Esophagus muscularis mucosa (tissue), 3 donors: ENCODE results near the gene CD101.

Experiments
- POLR2A ChIP-seq: fragments of 450-650 bp; IDR thresholded peaks from one replicate; pipeline ENCODE4 v1.6.1; 2017; ENCODE audit warnings: antibody characterized with exemption, moderate library complexity, mild to moderate bottlenecking, low read depth
- TF ChIP-seq, protein P1 (sequence below), 3 experiments: fragments of 200-600 bp in 2 of 3; fragments of 450-650 bp in 1 of 3; sonication (generic) in 2 of 3; IDR thresholded peaks; one replicate each; pipeline ENCODE4 v1.5.1; 2017 to 2019; ENCODE audit warnings: antibody characterized with exemption in 3 of 3, mild to moderate bottlenecking in 2 of 3, moderate library complexity in 1 of 3

DNA sequence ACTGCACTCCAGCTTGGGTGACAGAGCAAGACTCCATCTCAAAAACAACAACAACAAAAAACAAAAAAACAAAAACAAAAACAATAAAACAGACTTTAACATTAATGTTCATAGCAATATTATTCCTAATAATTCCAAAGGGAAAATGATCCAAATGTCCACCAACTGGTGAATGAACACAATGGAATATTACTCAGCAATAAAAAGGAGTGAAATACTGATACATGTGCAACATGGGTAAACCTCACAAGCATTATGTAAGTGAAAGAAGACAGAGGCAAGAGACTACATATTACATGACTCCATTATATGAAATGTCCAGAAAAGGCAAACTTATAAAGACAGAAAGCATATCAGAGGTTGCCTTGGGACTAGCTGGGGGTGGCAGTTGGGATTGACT, 52.5 kb downstream of the CD101 start:
- TF ChIP-seq, protein P1, sequence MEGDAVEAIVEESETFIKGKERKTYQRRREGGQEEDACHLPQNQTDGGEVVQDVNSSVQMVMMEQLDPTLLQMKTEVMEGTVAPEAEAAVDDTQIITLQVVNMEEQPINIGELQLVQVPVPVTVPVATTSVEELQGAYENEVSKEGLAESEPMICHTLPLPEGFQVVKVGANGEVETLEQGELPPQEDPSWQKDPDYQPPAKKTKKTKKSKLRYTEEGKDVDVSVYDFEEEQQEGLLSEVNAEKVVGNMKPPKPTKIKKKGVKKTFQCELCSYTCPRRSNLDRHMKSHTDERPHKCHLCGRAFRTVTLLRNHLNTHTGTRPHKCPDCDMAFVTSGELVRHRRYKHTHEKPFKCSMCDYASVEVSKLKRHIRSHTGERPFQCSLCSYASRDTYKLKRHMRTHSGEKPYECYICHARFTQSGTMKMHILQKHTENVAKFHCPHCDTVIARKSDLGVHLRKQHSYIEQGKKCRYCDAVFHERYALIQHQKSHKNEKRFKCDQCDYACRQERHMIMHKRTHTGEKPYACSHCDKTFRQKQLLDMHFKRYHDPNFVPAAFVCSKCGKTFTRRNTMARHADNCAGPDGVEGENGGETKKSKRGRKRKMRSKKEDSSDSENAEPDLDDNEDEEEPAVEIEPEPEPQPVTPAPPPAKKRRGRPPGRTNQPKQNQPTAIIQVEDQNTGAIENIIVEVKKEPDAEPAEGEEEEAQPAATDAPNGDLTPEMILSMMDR (IDR thresholded peaks at IDR 0.05), result no peak
- TF ChIP-seq POLR2A, result no peak
